HepG2 (cell line): ENCODE data around the gene SCARB2. TPM values are rescaled to one million over a fixed set of nuclear protein-coding genes. Genes with fewer than 3 reads are reported as not detected.

ENCODE experiments used
- AGO1 ChIP-seq: fragments of 200-400 bp; formaldehyde crosslinking; IDR thresholded peaks from 2 replicates; pipeline ENCODE4 v1.6.1; 2017; ENCODE audit warnings: mild to moderate bottlenecking, low read depth, low read length, moderate library complexity; ENCODE audit not compliant: poor library complexity, severe bottlenecking
- CBX2 ChIP-seq, 2 experiments: fragments of 200-600 bp in 1 of 2; sonication (generic); formaldehyde crosslinking in 1 of 2; IDR thresholded peaks; 2 replicates each; pipeline versions ENCODE4 v1.7.0 to v1.8.1; 2018 to 2022; ENCODE audit warnings: low read depth in 2 of 2, low read length in 1 of 2, mild to moderate bottlenecking in 1 of 2, missing genetic modification reagents in 1 of 2
- HCFC1 ChIP-seq: fragments of 150-350 bp; IDR thresholded peaks from 2 replicates; pipeline ENCODE4 v1.6.1; 2014; ENCODE audit warnings: low read depth, low read length
- HMG20B ChIP-seq: conservative IDR thresholded peaks from 2 replicates; pipeline ENCODE4 v1.6.1; 2016; ENCODE audit warnings: missing genetic modification reagents, missing compliant biosample characterization
- MAFG ChIP-seq: sonication (generic); formaldehyde crosslinking; IDR thresholded peaks from 2 replicates; pipeline ENCODE4 v1.5.1; 2020; ENCODE audit warnings: mild to moderate bottlenecking, missing genetic modification reagents
- RBFOX2 ChIP-seq: fragments of 200-400 bp; formaldehyde crosslinking; IDR thresholded peaks from 2 replicates; pipeline ENCODE4 v1.6.1; 2017; ENCODE audit warnings: low read depth, mild to moderate bottlenecking, low read length
- SALL2 ChIP-seq: sonication (generic); formaldehyde crosslinking; IDR thresholded peaks from 2 replicates; pipeline ENCODE4 v1.8.1; 2023; ENCODE audit warnings: mild to moderate bottlenecking, missing genetic modification reagents, inconsistent platforms
- TBX2 ChIP-seq: sonication (generic); formaldehyde crosslinking; IDR thresholded peaks from 2 replicates; pipeline ENCODE4 v1.5.0; 2020; ENCODE audit warnings: missing genetic modification reagents, mild to moderate bottlenecking, borderline replicate concordance
- TOE1 ChIP-seq: sonication (generic); formaldehyde crosslinking; IDR thresholded peaks from 2 replicates; pipeline ENCODE4 v1.4.0; 2020; ENCODE audit warnings: mild to moderate bottlenecking, missing genetic modification reagents
- ZC3H13 ChIP-seq: sonication (generic); formaldehyde crosslinking; IDR thresholded peaks from 2 replicates; pipeline ENCODE4 v1.8.1; 2023; ENCODE audit warnings: mild to moderate bottlenecking, missing genetic modification reagents, moderate library complexity
- ZKSCAN5 ChIP-seq: sonication (generic); formaldehyde crosslinking; IDR thresholded peaks from 2 replicates; pipeline ENCODE4 v1.5.1; 2020; ENCODE audit warnings: mild to moderate bottlenecking, missing genetic modification reagents
- ZNF101 ChIP-seq: sonication (generic); formaldehyde crosslinking; IDR thresholded peaks from 2 replicates; pipeline ENCODE4 v1.4.0; 2020; ENCODE audit warnings: mild to moderate bottlenecking, low read depth, missing genetic modification reagents, borderline replicate concordance
- ZNF766 ChIP-seq: sonication (generic); formaldehyde crosslinking; IDR thresholded peaks from 2 replicates; pipeline ENCODE4 v1.5.0; 2020; ENCODE audit warnings: missing genetic modification reagents, borderline replicate concordance
- ZNF788 ChIP-seq: sonication (generic); formaldehyde crosslinking; IDR thresholded peaks from 2 replicates; pipeline ENCODE4 v1.5.0; 2020; ENCODE audit warnings: mild to moderate bottlenecking, missing genetic modification reagents, borderline replicate concordance
- polyA plus RNA-seq, 8 experiments: library from polyadenylated mRNA; depleted of rRNA in 3 of 8; stranded (reverse) in 7 of 8; unstranded in 1 of 8; fragments of >200 nt; fragmentation: Illumina TruSeq in 4 of 8; extraction: Trizol in 4 of 8; gene quantifications; 2 replicates each; pipeline versions ENCODE4 v1.2.1 to v1.2.3, GENCODE V29; 2011 to 2016; ENCODE audit warnings: low read depth in 4 of 8, missing spikeins in 1 of 8, mixed read lengths in 1 of 8; ENCODE audit not compliant: insufficient read depth in 1 of 8
- total RNA-seq, 5 experiments: library from RNA; depleted of rRNA; stranded (reverse); fragments of >200 nt; fragmentation: Illumina TruSeq; extraction: Trizol; gene quantifications; 2 replicates each; pipeline ENCODE4 v1.2.3, GENCODE V29; 2016; ENCODE audit warnings: low read depth in 1 of 5
- TF ChIP-seq, protein P1 (sequence below): IDR thresholded peaks from 2 replicates; pipeline ENCODE4 v1.6.1; 2016; ENCODE audit warnings: missing compliant biosample characterization, missing genetic modification reagents, borderline replicate concordance
- TF ChIP-seq, protein P2 (sequence below): sonication (generic); formaldehyde crosslinking; IDR thresholded peaks from one replicate; pipeline ENCODE4 v1.5.1; 2020; ENCODE audit warnings: mild to moderate bottlenecking, missing genetic modification reagents; ENCODE audit errors: not compliant biosample characterization
- TF ChIP-seq, protein P3 (sequence below): sonication (generic); formaldehyde crosslinking; IDR thresholded peaks from 2 replicates; pipeline ENCODE4 v1.9.0; 2021; ENCODE audit warnings: missing genetic modification reagents, mild to moderate bottlenecking, borderline replicate concordance

The SCARB2 gene
- total and polyA plus RNA-seq, 2 of the 13 experiments (the other 11 are each of a cell fraction or from before 2014, with no cell fraction given), result 40.6 to 43.4 TPM

DNA sequence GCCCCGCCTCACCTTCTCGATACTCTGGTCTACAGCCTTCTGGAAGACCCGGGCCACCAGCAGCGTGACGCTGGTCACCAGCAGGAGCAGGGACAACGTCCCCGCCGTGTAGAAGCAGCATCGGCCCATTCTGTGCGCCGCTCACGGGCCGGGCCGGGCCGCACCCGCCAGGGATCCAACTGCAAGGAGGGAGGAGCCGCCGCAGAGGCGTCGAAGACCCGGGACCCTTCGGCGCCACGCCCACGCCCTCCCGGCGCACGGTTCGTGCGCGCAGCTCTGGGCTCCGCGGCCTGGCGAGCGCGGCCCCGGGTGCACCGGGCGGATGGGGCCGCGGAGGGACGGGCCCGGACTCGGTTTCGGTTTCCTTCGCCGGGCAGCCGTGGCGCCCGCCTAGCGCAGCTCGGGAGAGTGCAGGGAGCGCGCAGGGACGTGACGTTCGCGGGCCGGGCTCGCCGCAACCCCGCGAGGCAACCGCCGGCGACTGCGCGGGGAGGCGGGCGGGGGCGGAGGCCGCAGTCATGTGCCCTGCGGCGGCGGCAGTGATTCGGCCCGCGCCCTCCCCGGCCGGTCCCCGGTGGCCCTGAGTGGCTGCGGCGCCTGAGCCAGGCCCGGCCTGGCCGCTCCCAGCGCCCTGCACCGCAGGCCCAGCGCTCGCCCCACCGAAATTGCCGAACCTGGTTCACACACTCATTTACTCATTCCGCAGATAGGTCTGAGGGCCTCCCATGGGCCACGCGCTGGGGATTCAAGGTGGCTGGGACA is at the start of gene SCARB2 (continued):
- TF ChIP-seq AGO1 (no peak), RBFOX2 (peak; percentile 94), ZNF101 (CRISPR knock-in tag) (no peak), SALL2 (CRISPR knock-in tag) (no peak), CBX2 (IDR thresholded peaks at IDR 0.05; ENCODE audit: low read depth, low read length) (no peak), CBX2 (CRISPR knock-in tag; IDR thresholded peaks at IDR 0.05; ENCODE audit: low read depth) (no peak), TBX2 (CRISPR knock-in tag) (peak; percentile 8; the same call in 1 of the 2 replicates), ZNF788 (CRISPR knock-in tag) (no peak), HMG20B (0 out of 2 replicates have a peak, but pooled peaks have one; percentile 29), HCFC1 (no peak; the same call in 1 of the 2 replicates), TOE1 (CRISPR knock-in tag) (no peak), ZC3H13 (CRISPR knock-in tag) (no peak), ZNF766 (CRISPR knock-in tag) (peak; percentile 52; the same call in 1 of the 2 replicates), MAFG (no peak), ZKSCAN5 (CRISPR knock-in tag) (0 out of 2 replicates have a peak, but pooled peaks have one; percentile 45)
- TF ChIP-seq, protein P1, sequence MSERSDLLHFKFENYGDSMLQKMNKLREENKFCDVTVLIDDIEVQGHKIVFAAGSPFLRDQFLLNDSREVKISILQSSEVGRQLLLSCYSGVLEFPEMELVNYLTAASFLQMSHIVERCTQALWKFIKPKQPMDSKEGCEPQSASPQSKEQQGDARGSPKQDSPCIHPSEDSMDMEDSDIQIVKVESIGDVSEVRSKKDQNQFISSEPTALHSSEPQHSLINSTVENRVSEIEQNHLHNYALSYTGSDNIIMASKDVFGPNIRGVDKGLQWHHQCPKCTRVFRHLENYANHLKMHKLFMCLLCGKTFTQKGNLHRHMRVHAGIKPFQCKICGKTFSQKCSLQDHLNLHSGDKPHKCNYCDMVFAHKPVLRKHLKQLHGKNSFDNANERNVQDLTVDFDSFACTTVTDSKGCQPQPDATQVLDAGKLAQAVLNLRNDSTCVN (CRISPR knock-in tag), result no peak; the same call in 1 of the 2 replicates
- TF ChIP-seq, protein P2, sequence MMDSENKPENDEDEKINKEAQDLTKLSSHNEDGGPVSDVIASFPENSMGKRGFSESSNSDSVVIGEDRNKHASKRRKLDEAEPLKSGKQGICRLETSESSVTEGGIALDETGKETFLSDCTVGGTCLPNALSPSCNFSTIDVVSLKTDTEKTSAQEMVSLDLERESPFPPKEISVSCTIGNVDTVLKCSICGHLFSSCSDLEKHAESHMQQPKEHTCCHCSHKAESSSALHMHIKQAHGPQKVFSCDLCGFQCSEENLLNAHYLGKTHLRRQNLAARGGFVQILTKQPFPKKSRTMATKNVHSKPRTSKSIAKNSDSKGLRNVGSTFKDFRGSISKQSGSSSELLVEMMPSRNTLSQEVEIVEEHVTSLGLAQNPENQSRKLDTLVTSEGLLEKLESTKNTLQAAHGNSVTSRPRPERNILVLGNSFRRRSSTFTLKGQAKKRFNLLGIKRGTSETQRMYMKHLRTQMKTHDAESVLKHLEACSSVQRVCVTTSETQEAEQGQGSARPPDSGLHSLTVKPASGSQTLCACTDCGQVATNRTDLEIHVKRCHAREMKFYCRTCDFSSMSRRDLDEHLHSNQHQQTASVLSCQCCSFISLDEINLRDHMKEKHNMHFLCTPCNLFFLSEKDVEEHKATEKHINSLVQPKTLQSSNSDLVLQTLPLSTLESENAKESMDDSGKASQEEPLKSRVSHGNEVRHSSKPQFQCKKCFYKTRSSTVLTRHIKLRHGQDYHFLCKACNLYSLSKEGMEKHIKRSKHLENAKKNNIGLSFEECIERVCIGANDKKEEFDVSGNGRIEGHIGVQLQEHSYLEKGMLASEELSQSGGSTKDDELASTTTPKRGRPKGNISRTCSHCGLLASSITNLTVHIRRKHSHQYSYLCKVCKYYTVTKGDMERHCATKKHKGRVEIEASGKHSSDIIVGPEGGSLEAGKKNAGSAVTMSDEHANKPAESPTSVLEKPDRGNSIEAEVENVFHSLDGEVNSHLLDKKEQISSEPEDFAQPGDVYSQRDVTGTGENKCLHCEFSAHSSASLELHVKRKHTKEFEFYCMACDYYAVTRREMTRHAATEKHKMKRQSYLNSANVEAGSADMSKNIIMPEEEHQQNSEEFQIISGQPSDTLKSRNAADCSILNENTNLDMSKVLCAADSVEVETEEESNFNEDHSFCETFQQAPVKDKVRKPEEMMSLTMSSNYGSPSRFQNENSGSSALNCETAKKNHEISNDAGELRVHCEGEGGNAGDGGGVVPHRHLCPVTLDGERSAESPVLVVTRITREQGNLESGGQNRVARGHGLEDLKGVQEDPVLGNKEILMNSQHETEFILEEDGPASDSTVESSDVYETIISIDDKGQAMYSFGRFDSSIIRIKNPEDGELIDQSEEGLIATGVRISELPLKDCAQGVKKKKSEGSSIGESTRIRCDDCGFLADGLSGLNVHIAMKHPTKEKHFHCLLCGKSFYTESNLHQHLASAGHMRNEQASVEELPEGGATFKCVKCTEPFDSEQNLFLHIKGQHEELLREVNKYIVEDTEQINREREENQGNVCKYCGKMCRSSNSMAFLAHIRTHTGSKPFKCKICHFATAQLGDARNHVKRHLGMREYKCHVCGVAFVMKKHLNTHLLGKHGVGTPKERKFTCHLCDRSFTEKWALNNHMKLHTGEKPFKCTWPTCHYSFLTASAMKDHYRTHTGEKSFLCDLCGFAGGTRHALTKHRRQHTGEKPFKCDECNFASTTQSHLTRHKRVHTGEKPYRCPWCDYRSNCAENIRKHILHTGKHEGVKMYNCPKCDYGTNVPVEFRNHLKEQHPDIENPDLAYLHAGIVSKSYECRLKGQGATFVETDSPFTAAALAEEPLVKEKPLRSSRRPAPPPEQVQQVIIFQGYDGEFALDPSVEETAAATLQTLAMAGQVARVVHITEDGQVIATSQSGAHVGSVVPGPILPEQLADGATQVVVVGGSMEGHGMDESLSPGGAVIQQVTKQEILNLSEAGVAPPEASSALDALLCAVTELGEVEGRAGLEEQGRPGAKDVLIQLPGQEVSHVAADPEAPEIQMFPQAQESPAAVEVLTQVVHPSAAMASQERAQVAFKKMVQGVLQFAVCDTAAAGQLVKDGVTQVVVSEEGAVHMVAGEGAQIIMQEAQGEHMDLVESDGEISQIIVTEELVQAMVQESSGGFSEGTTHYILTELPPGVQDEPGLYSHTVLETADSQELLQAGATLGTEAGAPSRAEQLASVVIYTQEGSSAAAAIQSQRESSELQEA (CRISPR knock-in tag), result no peak
- TF ChIP-seq, protein P3, sequence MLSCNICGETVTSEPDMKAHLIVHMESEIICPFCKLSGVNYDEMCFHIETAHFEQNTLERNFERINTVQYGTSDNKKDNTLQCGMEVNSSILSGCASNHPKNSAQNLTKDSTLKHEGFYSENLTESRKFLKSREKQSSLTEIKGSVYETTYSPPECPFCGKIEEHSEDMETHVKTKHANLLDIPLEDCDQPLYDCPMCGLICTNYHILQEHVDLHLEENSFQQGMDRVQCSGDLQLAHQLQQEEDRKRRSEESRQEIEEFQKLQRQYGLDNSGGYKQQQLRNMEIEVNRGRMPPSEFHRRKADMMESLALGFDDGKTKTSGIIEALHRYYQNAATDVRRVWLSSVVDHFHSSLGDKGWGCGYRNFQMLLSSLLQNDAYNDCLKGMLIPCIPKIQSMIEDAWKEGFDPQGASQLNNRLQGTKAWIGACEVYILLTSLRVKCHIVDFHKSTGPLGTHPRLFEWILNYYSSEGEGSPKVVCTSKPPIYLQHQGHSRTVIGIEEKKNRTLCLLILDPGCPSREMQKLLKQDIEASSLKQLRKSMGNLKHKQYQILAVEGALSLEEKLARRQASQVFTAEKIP (CRISPR knock-in tag), result no peak
